Calu3 (cell line): ENCODE data around the gene GRIK1. TPM values are rescaled to one million over a fixed set of nuclear protein-coding genes. Genes with fewer than 3 reads are reported as not detected.

Source experiments
- BruUV-seq: library from RNA; stranded (reverse); fragments of 400-500 nt; replicated peaks from 2 replicates; lab custom pipeline; 2021; lab: Mats Ljungman, UMichigan
- CTCF ChIA-PET: fragments of 300-600 bp; sonication (Branson Sonifier 250); formaldehyde crosslinking; loops from one replicate; lab custom pipeline; 2022; ENCODE audit warnings: antibody characterized with exemption; lab: Charles Lee
- DNase-seq: peaks from one replicate; pipeline ENCODE4 v3.0.0; 2022
- H3K27ac Mint-ChIP-seq: one replicate; pipeline ENCODE4 v1.8.0; 2022; ENCODE audit warnings: mixed read lengths; ENCODE audit not compliant: unreplicated experiment
- H3K27me3 Mint-ChIP-seq: one replicate; pipeline ENCODE4 v1.8.0; 2022; ENCODE audit warnings: mixed read lengths; ENCODE audit not compliant: unreplicated experiment
- H3K36me3 Mint-ChIP-seq: one replicate; pipeline ENCODE4 v1.8.0; 2022; ENCODE audit warnings: mild to moderate bottlenecking, moderate library complexity, mixed read lengths; ENCODE audit not compliant: insufficient read depth, unreplicated experiment
- H3K4me1 Mint-ChIP-seq: one replicate; pipeline ENCODE4 v1.8.0; 2022; ENCODE audit warnings: mild to moderate bottlenecking, low read depth, mixed read lengths; ENCODE audit not compliant: unreplicated experiment
- H3K4me3 Mint-ChIP-seq: one replicate; pipeline ENCODE4 v1.8.0; 2022; ENCODE audit warnings: mild to moderate bottlenecking, low read depth, moderate library complexity, mixed read lengths; ENCODE audit not compliant: unreplicated experiment
- H3K9me3 Mint-ChIP-seq: one replicate; pipeline ENCODE4 v1.8.0; 2022; ENCODE audit warnings: low read depth, mixed read lengths; ENCODE audit not compliant: unreplicated experiment
- intact Hi-C: fragments of 100-400 bp; cut with micrococcal nuclease; formaldehyde crosslinking; loops from one replicate; pipeline ENCODE4 v1.10.0; 2022; ENCODE audit not compliant: unreplicated experiment
- total RNA-seq: library from RNA; stranded (reverse); gene quantifications from 2 replicates; pipeline ENCODE4 v1.2.3, GENCODE V29; 2022
- TF ChIP-seq, protein P1 (sequence below): fragments of 200-600 bp; IDR thresholded peaks from one replicate; pipeline ENCODE4 v1.8.0; 2022; ENCODE audit warnings: antibody characterized with exemption; ENCODE audit not compliant: unreplicated experiment

GRIK1 gene
- total RNA-seq, 1 experiment from 2014 or later, result not detected

DNA sequence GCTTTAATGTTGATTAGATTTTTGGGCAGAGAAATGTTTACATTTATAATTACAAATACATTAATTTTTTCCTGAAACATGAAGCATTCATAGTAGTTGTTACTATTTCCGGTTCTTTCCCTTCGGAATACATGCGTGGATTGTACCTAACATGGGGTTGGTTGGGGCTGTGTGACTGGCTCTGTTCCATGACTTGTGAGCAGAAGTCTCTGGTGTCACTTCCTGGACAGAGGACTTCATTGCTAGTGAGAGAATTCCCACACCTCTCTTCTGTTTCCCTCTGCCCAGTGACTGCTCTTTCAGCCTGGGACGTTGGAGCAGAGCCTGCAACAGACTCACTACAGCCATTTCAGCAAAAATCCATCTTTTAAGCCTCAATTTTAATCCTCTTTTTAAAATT lies 231.4 kb downstream of the GRIK1 start:
- no peaks in the 10 kb centered on the region for H3K4me1 Mint-ChIP-seq
- DNase-seq, result no peak
- CTCF ChIA-PET, result no interaction called here
- intact Hi-C loops, result no loop called here
- TF ChIP-seq, protein P1, sequence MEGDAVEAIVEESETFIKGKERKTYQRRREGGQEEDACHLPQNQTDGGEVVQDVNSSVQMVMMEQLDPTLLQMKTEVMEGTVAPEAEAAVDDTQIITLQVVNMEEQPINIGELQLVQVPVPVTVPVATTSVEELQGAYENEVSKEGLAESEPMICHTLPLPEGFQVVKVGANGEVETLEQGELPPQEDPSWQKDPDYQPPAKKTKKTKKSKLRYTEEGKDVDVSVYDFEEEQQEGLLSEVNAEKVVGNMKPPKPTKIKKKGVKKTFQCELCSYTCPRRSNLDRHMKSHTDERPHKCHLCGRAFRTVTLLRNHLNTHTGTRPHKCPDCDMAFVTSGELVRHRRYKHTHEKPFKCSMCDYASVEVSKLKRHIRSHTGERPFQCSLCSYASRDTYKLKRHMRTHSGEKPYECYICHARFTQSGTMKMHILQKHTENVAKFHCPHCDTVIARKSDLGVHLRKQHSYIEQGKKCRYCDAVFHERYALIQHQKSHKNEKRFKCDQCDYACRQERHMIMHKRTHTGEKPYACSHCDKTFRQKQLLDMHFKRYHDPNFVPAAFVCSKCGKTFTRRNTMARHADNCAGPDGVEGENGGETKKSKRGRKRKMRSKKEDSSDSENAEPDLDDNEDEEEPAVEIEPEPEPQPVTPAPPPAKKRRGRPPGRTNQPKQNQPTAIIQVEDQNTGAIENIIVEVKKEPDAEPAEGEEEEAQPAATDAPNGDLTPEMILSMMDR, result no peak
- no peaks in the 10 kb centered on the region for H3K36me3 Mint-ChIP-seq
- no peaks in the 10 kb centered on the region for H3K27me3 Mint-ChIP-seq
- H3K27ac Mint-ChIP-seq, result no peak overlapping the region
- H3K9me3 Mint-ChIP-seq, result no peaks in the 10 kb centered on the region
- BruUV-seq, result no TSS peak
- H3K4me3 Mint-ChIP-seq, result no peak overlapping the region

DNA sequence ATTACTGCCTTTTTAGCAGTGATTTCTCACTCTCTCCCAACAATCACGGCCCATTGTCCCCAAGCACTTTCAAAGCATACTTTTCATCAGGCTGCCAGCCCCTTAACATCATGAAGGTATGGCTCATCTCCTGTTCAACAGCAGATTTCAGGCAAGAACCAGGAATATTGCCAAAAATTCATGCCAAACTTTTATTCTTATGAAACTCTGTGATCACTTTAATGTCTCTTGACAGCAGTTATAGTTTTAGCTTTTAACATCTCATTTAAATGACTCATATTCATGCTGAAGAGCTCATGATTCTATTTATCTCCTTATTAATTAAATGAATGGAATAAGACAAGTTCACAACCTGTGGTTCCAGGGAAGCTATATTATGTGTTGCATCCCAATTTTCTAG lies 235.1 kb downstream of the GRIK1 start:
- BruUV-seq, result no TSS peak
- intact Hi-C loops, result no loop called here
- Mint-ChIP-seq H3K9me3 (peaks cover 4% of the 10 kb centered on the region), H3K36me3 (no peaks in the 10 kb centered on the region), H3K27me3 (peaks cover 12% of the 10 kb centered on the region), H3K4me1 (no peaks in the 10 kb centered on the region), H3K27ac (no peak overlapping the region), H3K4me3 (no peak overlapping the region)
- CTCF ChIA-PET, result no interaction called here
- no peak for DNase-seq
- TF ChIP-seq, protein P1, result no peak

DNA sequence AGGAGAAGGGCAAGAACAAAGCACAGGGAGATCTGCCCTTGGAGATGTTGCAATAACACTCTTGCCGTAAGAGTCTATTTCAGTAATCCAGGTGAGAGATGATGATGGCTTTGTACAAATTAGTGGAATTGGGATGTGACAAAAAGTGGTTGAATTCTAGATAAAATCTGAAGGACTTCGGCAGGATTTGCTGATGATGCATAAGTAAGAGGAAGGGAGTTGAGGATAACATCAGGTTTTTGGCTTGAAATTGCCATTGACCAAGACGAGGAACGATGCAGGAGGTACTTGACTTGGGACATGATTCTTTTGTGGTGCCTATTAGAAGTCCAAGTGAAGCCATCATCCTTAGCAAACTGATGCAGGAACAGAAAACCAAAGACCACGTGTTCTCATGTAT lies 238.1 kb downstream of the GRIK1 start:
- DNase-seq, result no peak
- no peak overlapping the region for H3K27ac Mint-ChIP-seq
- no peaks in the 10 kb centered on the region for H3K4me1 Mint-ChIP-seq
- intact Hi-C loops, result no loop called here
- peaks cover 12% of the 10 kb centered on the region for H3K27me3 Mint-ChIP-seq
- CTCF ChIA-PET, result no interaction called here
- TF ChIP-seq, protein P1, result no peak
- H3K36me3 Mint-ChIP-seq, result no peaks in the 10 kb centered on the region
- no TSS peak for BruUV-seq
- no peak overlapping the region for H3K4me3 Mint-ChIP-seq
- H3K9me3 Mint-ChIP-seq, result peaks cover 4% of the 10 kb centered on the region

DNA sequence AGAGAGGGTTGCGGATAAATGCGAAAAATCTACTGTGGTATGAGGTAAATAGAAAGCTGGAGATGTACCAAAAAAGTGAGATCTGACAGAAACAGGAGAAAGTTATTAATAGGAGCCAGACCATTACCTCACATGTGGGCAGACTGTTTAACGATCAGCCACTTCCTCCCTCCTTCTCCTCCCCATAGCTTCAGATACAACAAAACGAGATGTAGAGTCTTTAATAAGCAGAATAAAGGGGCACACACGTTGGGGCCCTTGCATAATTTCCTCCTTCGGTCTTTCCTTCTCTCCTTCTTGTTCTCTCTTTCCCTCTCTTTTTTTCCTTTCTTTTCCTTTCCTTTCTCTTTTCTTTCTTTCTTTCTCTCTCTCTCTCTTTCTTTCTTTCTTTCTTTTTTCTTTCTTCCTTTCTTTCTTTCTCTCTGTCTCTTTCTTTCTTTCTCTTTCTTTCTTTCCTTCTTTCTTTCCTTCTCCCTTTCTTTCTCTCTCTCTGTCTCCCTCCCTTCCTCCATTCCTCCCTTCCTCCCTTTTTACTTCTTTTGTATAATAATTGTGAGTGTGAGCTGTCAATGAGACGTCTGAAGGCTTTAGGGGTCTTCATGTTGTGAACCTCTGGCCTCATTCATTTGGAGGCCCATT lies 242.1 kb downstream of the GRIK1 start:
- CTCF ChIA-PET, result no interaction called here
- H3K27ac Mint-ChIP-seq, result no peak overlapping the region
- no TSS peak for BruUV-seq

More for the DNA sequence above, 242.1 kb downstream of the GRIK1 start:
- H3K9me3 Mint-ChIP-seq, result peaks cover 4% of the 10 kb centered on the region
- DNase-seq, result no peak
- H3K27me3 Mint-ChIP-seq, result peaks cover 12% of the 10 kb centered on the region
- intact Hi-C loops, result no loop called here
- TF ChIP-seq, protein P1, result no peak
- no peaks in the 10 kb centered on the region for H3K4me1 Mint-ChIP-seq
- H3K4me3 Mint-ChIP-seq, result no peak overlapping the region
- H3K36me3 Mint-ChIP-seq, result no peaks in the 10 kb centered on the region
